ENCODE data around the gene KRT7. TPM values are rescaled to one million over a fixed set of nuclear protein-coding genes. Genes with fewer than 3 reads are reported as not detected.
A peak's percentile ranks its signal among the peaks of the same experiment; 100 is the strongest.
"Not testable (repeated sequence)": the region's sequence is repeated elsewhere in the genome, so short reads cannot be mapped to it uniquely, and the experiment has no call there.

Gene KRT7
- total and polyA plus RNA-seq, 9 donors: 0.31 to 7.1 (median 1.2) TPM

DNA sequence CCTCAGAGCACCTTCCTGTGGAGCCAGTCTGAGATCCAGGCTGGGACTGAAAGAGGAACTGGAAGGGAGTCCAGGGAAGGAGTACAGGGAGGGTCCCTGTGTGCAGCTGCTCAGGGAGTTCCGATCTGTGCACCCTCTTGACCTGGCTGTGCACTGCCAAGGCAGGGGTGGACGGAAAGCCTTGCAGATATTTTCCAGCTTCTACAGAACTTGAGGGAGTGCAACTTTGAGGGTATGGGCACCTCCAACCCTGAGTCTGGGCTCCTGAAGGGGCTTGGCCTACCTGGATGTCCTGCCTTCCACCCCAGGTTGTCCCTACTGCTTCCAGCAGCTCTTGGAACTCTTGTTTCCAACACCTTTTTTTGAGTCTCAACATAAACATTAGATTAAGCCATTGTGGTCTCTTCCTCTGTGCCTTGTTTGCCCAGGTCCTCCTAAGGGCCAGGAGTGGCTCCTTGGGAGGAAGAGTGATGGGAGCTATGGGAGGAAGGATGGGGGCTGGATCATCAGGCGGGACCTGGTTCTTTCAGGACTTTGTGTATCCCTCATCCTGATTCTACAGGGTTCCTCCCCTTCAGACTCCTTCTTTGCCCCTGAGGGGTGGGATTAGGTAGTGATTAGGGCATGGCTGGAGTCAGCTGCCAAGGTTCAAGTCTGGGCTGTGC is 3.5 kb downstream of the KRT7 start:
- WGBS (ENCODE audit: insufficient coverage): no CpG with 5 or more reads among the region's 3 CpGs
- Histone ChIP-seq H3K27ac (ENCODE audit: low read length) (no peak overlapping the region), H3K36me3 (ENCODE audit: control insufficient read depth, insufficient read depth, low read length) (no peaks in the 10 kb centered on the region), H3K27me3 (ENCODE audit: control insufficient read depth, insufficient read depth, low read length) (peaks cover 53% of the 10 kb centered on the region), H3K4me3 (ENCODE audit: low read length) (no peak overlapping the region), H3K9me3 (replicated peaks; ENCODE audit: control insufficient read depth, low read depth, low read length) (no peaks in the 10 kb centered on the region), H3K4me1 (ENCODE audit: control insufficient read depth, insufficient read depth, low read length) (no peaks in the 10 kb centered on the region)
- DNase-seq: no peak

DNA sequence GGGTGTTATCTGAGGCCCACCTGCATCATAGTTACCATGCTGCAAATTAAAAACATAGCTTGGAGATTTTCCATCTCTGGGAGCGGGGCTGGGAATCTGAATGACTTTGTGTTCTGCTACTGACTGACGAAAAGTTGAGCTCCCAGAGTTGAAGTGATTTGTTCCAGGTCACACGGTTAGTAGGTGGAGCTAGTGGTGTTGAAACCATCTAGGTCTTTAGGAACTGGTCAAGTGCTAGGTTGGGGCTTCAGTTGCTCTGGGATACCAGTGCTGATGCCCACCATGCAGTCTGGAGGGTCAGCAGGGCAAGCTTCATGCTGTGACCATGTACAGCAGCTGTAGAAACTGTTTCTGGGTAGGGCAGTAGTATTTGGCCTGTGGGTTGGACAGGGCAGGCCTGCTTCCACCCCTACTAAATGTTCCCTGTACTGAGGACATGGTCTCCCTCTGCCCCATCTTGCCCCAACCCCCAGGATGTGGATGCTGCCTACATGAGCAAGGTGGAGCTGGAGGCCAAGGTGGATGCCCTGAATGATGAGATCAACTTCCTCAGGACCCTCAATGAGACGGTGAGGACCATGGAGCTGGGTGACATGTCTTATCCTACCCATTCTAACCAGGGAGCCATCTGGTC is 5.3 kb downstream of the KRT7 start:
- Histone ChIP-seq H3K4me3 (ENCODE audit: low read length) (no peak overlapping the region), H3K36me3 (ENCODE audit: control insufficient read depth, insufficient read depth, low read length) (no peaks in the 10 kb centered on the region), H3K9me3 (replicated peaks; ENCODE audit: control insufficient read depth, low read depth, low read length) (no peaks in the 10 kb centered on the region), H3K27ac (ENCODE audit: low read length) (no peak overlapping the region), H3K27me3 (ENCODE audit: control insufficient read depth, insufficient read depth, low read length) (peaks cover 35% of the 10 kb centered on the region), H3K4me1 (ENCODE audit: control insufficient read depth, insufficient read depth, low read length) (peaks cover under 1% of the 10 kb centered on the region)
- 59% methylated on average over 4 of the region's 4 CpGs for WGBS (ENCODE audit: insufficient coverage)
- no peak for DNase-seq

DNA sequence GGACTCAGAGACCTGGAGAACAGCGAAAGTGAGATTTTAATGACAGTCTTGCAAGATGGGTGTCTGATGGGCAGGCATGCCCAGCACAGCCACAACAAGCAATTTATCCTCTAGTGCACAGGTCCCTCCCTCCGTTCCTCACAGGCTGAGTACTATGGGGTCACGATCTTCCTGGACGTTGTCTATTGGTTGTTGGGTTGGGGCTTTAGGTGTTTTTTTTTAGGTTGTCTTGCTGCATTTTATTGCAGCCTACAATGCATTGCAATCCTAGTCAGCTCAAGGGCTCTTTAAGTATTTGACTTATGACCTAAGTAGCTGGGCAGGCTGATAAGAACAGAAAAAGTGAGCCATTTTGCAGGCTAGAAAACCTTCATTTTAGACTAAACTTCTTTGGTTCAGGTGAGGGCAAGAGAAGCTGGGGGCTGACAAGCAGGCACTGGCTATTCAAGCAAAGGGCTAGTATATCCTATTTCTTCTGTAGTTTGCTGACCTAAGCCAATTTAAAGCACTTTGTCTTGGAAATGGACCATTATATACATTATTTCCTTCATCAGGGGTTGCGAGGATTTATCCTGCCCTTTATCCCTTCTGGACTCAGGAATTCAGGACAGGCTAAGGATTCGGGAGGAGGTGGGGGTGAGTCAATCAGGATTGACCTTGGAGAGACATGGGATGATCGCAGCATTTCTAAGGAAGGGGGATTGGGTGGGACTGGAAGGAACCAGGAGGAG is 6.0 kb downstream of the KRT7 start:
- H3K9me3 ChIP-seq (replicated peaks; ENCODE audit: control insufficient read depth, low read depth, low read length): no peaks in the 10 kb centered on the region
- no peak overlapping the region for H3K4me3 ChIP-seq (ENCODE audit: low read length)
- H3K27ac ChIP-seq (ENCODE audit: low read length): no peak overlapping the region
- 81% methylated on average over 2 of the region's 7 CpGs for WGBS (ENCODE audit: insufficient coverage)
- no peaks in the 10 kb centered on the region for H3K36me3 ChIP-seq (ENCODE audit: control insufficient read depth, insufficient read depth, low read length)
- DNase-seq: no peak
- H3K4me1 ChIP-seq (ENCODE audit: control insufficient read depth, insufficient read depth, low read length): peaks cover 9% of the 10 kb centered on the region
- H3K27me3 ChIP-seq (ENCODE audit: control insufficient read depth, insufficient read depth, low read length): peaks cover 28% of the 10 kb centered on the region

DNA sequence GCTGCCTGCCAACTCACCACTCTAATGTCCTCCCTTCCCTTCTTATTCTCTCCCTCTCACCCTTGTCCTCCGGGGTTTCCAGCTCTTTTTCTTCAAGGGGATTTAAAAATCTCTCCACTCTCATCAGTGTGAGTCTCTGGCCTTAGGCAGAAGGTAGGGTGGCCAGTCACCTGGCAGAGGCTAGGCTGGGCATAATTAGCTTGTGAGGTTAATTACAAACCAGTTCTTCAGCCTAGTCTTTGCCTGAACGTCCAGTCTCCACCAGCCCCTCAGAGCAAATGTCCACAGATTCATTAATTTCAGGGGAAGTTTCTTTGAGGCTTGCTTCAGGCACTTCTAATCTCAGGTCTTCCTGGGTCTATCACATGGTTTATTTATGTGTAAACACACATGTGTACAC is 6.7 kb downstream of the KRT7 start:
- H3K27me3 ChIP-seq (ENCODE audit: control insufficient read depth, insufficient read depth, low read length): peaks cover 25% of the 10 kb centered on the region
- WGBS (ENCODE audit: insufficient coverage): no CpG with 5 or more reads among the region's 2 CpGs
- DNase-seq: no peak

DNA sequence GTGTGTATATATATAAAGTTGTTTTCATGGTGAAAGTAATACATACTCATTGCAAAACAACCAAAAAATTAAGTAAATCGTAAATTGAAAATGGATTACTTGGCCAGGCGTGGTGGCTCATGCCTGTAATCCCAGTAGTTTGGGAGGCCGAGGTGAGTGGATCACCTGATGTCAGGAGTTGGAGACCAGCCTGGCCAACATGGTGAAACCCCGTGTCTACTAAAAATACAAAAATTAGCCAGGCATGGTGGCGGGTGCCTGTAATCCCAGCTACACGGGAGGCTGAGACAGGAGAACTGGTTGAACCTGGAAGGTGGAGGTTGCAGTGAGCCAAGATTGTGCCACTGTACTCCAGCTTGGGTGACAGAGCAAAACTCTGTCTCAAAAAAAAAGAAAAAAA is 7.2 kb downstream of the KRT7 start:
- H3K36me3 ChIP-seq (ENCODE audit: control insufficient read depth, insufficient read depth, low read length); H3K4me3 ChIP-seq (ENCODE audit: low read length); H3K27ac ChIP-seq (ENCODE audit: low read length); H3K9me3 ChIP-seq (replicated peaks; ENCODE audit: control insufficient read depth, low read depth, low read length); DNase-seq: not testable (repeated sequence)
- Histone ChIP-seq H3K4me1 (ENCODE audit: control insufficient read depth, insufficient read depth, low read length) (peaks cover 15% of the 10 kb centered on the region), H3K27me3 (ENCODE audit: control insufficient read depth, insufficient read depth, low read length) (peaks cover 20% of the 10 kb centered on the region)
- WGBS (ENCODE audit: insufficient coverage): 59% methylated on average over 2 of the region's 6 CpGs

More for the DNA sequence above, 6.7 kb downstream of the KRT7 start:
- H3K4me3 ChIP-seq (ENCODE audit: low read length): no peak overlapping the region
- H3K27ac ChIP-seq (ENCODE audit: low read length): no peak overlapping the region
- no peaks in the 10 kb centered on the region for H3K9me3 ChIP-seq (replicated peaks; ENCODE audit: control insufficient read depth, low read depth, low read length)
- H3K4me1 ChIP-seq (ENCODE audit: control insufficient read depth, insufficient read depth, low read length): peaks cover 15% of the 10 kb centered on the region
- H3K36me3 ChIP-seq (ENCODE audit: control insufficient read depth, insufficient read depth, low read length): no peaks in the 10 kb centered on the region

DNA sequence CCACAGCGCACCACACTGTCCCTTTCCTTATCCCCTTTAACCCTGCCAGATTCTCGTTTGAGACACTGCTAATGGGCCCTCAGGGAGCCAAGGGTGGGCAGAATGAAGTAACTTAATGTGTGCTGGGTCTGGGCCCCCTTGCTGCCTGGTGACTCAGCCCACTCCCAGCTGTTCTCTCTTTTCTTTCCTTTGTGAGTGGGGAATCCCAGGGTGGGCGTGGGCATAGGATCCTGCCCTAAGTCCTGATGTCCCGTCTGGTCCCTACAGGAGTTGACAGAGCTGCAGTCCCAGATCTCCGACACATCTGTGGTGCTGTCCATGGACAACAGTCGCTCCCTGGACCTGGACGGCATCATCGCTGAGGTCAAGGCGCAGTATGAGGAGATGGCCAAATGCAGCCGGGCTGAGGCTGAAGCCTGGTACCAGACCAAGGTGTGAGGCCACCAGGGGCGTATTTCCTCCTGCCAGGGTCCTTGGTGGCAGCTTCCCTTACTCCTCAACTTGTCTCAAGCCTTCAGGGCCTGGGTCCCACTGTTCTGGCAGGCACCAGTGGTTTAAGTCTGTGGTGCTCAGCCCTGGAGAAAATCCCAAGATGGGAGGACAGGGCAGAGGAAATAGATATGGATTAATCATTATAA is 8.3 kb downstream of the KRT7 start:
- no peaks in the 10 kb centered on the region for H3K36me3 ChIP-seq (ENCODE audit: control insufficient read depth, insufficient read depth, low read length)
- peaks cover 22% of the 10 kb centered on the region for H3K27me3 ChIP-seq (ENCODE audit: control insufficient read depth, insufficient read depth, low read length)
- no peak for DNase-seq
- no peak overlapping the region for H3K4me3 ChIP-seq (ENCODE audit: low read length)
- peaks cover 18% of the 10 kb centered on the region for H3K4me1 ChIP-seq (ENCODE audit: control insufficient read depth, insufficient read depth, low read length)
- WGBS (ENCODE audit: insufficient coverage): 75% methylated on average over 7 of the region's 11 CpGs
- H3K9me3 ChIP-seq (replicated peaks; ENCODE audit: control insufficient read depth, low read depth, low read length): no peaks in the 10 kb centered on the region
- H3K27ac ChIP-seq (ENCODE audit: low read length): no peak overlapping the region

DNA sequence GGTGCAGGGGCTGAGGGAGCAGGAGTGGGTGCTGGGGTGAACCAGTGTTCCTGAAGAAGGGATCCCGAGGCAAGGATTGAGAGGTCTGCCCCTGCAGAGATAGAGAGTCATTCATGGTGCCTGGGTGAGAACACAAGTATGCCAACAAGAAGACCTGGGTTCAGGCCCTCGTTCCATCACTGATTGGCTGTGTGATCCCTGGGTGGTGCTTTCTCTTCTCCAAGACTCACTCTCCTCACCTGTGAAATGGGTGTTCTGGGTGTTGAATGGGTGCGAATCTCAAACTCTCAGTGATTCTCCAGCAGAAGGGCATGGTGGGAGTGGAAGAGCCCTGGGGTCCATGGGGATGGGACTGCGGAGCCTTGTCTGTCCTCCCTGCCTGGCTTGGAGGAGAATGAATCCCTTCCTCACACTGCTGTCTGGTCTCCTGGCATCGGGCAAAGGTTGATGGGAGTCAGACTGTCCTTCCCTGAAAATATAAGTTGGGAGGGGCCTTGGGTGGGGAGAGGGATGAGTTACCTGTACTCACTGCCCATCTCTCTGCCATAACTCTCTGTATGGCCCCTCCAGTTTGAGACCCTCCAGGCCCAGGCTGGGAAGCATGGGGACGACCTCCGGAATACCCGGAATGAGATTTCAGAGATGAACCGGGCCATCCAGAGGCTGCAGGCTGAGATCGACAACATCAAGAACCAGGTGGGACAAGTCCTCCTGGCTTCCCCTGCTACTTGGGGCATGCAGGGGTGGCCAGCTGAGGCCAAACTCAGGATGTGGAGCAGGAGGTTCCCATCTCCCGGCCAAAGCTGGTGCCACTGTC is 9.6 kb downstream of the KRT7 start:
- 93% methylated on average over 7 of the region's 11 CpGs for WGBS (ENCODE audit: insufficient coverage)
- Histone ChIP-seq H3K36me3 (ENCODE audit: control insufficient read depth, insufficient read depth, low read length) (no peaks in the 10 kb centered on the region), H3K4me3 (ENCODE audit: low read length) (no peak overlapping the region), H3K9me3 (replicated peaks; ENCODE audit: control insufficient read depth, low read depth, low read length) (no peaks in the 10 kb centered on the region), H3K4me1 (ENCODE audit: control insufficient read depth, insufficient read depth, low read length) (peaks cover 23% of the 10 kb centered on the region), H3K27me3 (ENCODE audit: control insufficient read depth, insufficient read depth, low read length) (peaks cover 20% of the 10 kb centered on the region), H3K27ac (ENCODE audit: low read length) (no peak overlapping the region)
- no peak for DNase-seq

DNA sequence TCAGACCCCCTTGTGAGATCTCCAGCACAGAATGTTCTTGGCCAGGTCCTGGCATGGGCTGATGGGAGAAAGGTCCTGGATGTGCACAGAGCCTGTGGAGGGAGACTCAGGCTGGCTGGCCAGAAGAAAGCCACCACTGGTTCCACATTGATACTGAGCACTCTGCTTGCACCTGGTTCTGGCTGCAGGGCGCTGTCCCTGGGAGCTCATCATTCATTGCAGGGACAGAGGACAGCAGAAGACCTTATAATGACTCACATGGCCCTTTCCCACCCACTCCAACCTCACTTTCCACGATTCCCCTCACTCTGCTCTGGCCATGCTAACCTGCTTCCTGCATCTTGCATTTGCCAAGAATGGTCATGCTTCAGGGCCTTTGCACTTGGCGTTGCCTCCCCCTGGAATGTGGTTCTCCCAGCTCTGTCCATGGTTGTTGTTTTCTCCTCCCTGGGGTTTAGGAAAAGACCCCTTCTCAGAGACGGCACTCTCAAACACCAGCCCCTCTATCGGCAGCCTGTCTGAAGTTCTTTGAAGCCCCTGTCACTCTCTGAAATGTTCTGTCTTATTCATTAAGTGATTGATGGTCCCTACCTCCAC is 10.3 kb downstream of the KRT7 start:
- H3K27ac ChIP-seq (ENCODE audit: low read length): no peak overlapping the region

DNA sequence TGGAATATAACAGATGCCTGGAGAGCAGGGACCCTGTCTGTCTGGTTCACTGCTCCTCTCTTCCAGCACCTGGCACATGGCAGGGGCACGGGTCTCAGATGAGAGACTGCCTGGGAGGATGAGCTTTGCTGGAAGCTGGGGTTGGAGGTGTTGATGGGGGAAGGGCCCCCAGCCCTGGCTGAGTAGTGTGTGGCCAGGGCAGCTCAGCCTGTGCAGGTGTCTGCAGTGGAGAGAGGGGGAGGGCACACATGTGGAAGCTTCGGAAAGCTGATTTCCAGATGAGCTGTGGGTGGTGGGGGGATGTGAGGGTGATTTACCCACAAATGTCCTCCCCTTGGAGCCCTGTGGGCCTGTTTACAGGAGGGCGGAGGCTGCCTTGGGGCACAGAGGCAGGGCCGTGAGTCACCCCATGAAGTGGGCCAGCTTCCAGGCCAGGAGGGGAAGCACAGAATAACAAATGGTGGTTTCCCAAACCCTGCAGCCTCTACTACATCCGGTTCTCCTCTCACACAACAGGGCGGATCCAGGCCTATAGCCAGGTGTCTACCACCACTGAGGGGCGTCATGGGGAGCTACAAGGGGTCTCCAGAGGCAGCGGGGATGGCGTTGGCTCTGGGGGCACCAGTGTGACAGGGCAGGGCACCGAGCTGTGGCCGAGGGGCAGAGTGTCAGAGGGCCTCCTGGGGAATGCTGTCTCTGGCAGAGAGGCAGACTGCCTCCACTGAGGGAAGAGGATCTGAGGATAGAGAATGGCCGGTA is 11.0 kb downstream of the KRT7 start:
- Histone ChIP-seq H3K4me3 (ENCODE audit: low read length) (no peak overlapping the region), H3K9me3 (replicated peaks; ENCODE audit: control insufficient read depth, low read depth, low read length) (no peaks in the 10 kb centered on the region), H3K4me1 (ENCODE audit: control insufficient read depth, insufficient read depth, low read length) (peaks cover 37% of the 10 kb centered on the region), H3K27ac (ENCODE audit: low read length) (no peak overlapping the region), H3K36me3 (ENCODE audit: control insufficient read depth, insufficient read depth, low read length) (no peaks in the 10 kb centered on the region), H3K27me3 (ENCODE audit: control insufficient read depth, insufficient read depth, low read length) (peaks cover 21% of the 10 kb centered on the region)
- DNase-seq: peak; percentile 56
- 27% methylated on average over 8 of the region's 12 CpGs for WGBS (ENCODE audit: insufficient coverage)

More for the DNA sequence above, 10.3 kb downstream of the KRT7 start:
- WGBS (ENCODE audit: insufficient coverage): 40% methylated on average over 3 of the region's 5 CpGs
- Histone ChIP-seq H3K27me3 (ENCODE audit: control insufficient read depth, insufficient read depth, low read length) (peaks cover 19% of the 10 kb centered on the region), H3K36me3 (ENCODE audit: control insufficient read depth, insufficient read depth, low read length) (no peaks in the 10 kb centered on the region), H3K4me3 (ENCODE audit: low read length) (no peak overlapping the region), H3K9me3 (replicated peaks; ENCODE audit: control insufficient read depth, low read depth, low read length) (no peaks in the 10 kb centered on the region), H3K4me1 (ENCODE audit: control insufficient read depth, insufficient read depth, low read length) (peaks cover 30% of the 10 kb centered on the region)
- DNase-seq: no peak
